GM19463 (cell line): ENCODE measurements around the gene PIK3R1.
A peak's percentile ranks its signal among the peaks of the same experiment; 100 is the strongest.

Experiments
- ATAC-seq: cut with Tn5 transposase; IDR thresholded peaks from one replicate; pipeline ENCODE4 v1.9.1; 2021; ENCODE audit warnings: mild to moderate bottlenecking, moderate library complexity; ENCODE audit not compliant: unreplicated experiment

Gene PIK3R1

GRCh38 chr5:68267066-68267465, 51.5 kb downstream of the PIK3R1 start:
- ATAC-seq: no peak

DNA sequence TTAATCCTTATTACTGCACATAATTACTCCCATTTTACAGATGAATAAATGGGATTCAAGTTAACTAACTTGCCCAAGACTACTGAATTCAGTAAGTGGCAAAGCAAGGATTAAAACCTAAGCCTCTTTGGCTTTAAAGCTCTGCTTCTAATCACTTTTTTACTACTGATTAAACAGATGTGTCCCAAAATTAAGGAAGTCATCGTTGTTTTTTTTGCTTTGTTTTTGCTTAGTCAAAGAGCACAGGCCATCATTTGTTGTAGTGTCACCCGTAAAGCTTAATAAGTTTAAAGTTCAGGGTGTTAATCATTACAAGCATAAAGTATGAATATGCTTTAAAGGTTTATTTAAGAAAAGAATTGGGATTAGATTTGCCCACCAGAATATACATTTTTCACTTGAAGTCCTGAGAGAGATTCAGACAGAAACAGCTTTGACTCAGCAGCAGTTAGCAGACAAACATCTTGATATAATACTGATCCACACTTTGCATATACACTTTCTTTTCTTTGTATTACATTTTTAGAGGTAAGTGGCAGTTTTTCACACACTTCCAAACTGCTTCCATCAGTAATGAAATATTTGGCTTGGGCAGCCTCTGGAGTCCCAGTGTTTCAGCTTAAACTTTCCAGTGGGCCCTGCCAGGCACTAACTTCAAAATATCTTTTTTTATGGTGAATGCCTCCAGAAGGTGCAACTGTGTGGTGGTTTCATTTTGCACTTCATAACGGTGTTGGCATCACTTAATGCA, 52.7 kb downstream of the PIK3R1 start:
- no peak for ATAC-seq

GRCh38 chr5:68268852-68269130, 53.2 kb downstream of the PIK3R1 start:
- ATAC-seq: no peak

DNA sequence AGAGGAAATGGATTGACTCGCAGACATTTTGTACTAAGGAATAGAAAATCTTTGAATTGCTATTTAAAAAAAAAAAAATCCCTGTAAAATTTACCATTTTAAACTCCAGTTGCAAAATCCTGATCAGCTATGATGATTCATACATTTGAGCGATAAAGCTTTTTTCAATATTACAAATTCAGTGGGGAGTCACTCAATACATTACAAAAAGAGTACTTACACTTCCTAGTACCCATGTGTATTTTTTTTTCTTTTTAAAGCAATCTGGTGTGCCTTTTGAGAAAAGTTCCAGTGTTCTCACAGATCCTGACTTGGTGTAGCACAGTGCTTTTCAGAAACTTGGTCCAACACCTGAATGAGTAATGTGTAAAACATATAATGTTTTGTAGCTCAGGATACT, 54.3 kb downstream of the PIK3R1 start:
- no peak for ATAC-seq

- ATAC-seq: no peak
Measured at GRCh38 chr5:68270399-68270975, 54.9 kb downstream of the PIK3R1 start.

DNA sequence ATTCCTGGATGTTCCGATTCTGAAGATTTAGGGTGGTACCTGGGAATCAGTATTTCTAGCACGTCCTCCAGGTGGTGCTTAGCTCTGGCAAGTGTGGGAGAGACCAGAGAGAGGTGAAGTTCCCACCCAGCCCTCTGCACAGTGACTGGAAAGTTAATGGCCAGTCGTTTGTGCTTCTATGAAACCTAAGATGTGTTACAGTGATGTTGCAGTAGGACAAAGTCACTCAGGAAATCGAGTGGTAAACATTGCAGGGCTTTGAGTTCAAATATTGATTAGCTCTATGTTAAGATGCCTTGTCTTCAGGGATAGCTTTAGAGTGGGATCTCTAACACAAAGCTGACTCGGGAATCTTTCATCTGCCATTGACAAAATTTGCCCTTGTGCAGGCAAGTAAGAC, 55.6 kb downstream of the PIK3R1 start:
- no peak for ATAC-seq

GRCh38 chr5:68272289-68272688, 56.7 kb downstream of the PIK3R1 start:
- ATAC-seq: no peak

DNA sequence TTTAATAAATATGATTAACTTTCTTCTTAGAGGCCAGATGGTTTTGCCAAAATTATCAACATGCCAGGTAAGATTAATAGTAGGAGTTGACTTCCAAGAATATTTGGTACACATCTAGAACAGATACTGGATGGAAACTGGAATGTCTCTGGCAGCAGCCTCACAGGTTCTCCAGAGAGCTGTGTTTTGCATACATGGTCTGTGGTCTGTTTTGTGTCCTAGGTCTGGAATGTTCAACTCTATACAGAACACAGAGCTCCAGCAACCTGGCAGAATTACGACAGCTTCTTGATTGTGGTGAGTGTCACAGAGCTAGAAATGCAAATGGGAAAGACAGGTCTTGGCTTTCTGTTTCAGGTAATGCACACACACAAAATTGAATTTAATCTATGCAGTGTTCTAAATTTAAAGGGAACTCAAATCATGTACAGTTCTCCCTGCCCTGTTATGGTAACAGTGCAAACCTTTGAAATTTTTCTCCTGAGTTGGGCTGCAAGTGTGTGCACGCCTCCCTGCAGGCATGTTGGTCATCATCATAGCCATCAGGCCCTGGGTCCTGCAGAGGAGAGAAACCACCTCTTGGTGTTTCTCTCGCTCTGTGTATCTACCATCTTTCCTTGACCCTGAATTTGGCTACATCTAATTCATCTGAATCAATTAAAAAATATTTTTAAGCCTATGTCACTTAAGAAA, 58.3 kb downstream of the PIK3R1 start:
- peak; percentile 50 for ATAC-seq

DNA sequence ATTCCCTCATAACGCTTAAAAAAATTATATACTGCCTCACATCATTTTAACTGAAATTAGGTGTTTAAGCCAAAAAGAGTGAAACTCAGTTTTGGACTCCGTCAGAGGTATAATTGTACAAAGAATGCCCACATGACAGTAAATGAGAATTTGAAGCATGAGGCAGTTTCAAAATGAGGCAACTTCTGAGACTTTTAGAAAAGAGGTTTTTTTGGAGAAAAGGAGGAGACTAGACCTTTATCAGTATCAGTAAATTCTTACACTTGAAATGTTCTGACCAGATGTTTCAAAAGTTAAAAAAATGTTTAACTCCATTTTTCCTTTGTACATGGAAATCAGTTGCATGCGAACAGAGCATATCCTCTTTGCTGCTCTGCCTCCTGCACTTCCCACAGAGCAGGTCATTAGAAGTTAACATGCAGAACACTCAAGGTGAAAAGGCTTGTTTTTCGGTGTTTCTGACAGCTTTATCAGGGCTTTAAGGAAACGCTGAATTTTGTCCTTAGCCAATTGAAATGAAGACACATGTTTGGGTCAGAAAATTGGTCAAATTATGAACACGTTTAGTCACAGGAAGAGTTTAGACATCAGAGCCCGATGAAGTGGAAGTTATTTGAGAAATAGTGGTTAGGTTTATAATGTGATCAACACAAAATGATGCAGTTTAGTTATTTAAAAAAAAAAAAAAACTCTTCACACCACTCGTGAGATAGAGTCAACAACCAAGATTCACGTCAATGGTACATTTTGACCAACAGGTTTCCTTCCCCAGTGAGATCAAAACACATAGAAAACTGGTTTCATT, 59.5 kb downstream of the PIK3R1 start:
- ATAC-seq: peak; percentile 53

DNA sequence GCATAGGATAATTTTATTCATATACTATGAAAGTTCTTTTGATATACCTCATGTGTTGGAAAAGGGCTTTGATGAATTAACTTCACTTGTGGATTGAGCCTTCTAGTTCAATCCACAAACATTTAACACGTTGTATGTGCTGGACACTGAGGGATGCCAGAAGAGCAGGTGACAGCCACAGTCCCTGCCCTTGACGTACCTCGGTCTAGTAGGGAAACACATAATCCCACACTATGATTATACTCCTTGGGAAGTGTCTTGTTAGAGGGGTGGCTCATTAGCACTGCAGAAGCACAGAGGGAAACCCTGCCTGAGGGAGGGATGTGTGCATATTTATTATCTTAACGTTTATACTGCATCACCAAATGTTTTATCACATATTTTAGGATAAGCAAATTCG, 61.2 kb downstream of the PIK3R1 start:
- no peak for ATAC-seq

DNA sequence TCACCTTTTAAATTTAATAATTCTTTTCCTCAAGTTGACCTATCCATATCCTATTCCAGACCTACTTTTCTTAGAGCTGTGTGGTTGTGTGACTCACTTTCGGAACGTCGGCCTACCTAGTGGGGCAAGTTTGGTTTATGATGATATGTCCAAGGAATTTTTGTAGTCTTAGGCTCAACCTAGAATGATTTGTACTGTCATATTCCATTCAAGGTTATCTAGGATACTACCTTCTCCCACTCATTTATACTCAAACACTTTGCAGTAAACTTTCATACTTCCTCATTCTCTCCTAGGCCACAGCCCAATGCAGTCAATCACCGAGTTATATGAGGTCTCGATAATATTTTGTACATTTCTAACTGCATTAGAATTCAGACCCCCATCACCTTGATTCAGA, 61.9 kb downstream of the PIK3R1 start:
- ATAC-seq: no peak

GRCh38 chr5:68279984-68280383, 64.4 kb downstream of the PIK3R1 start:
- ATAC-seq: no peak

- ATAC-seq: no peak
Measured at GRCh38 chr5:68282001-68282400, 66.4 kb downstream of the PIK3R1 start.

GRCh38 chr5:68283766-68284165, 68.2 kb downstream of the PIK3R1 start:
- no peak for ATAC-seq

- ATAC-seq: peak; percentile 28
Measured at GRCh38 chr5:68285075-68285840, 69.7 kb downstream of the PIK3R1 start.

DNA sequence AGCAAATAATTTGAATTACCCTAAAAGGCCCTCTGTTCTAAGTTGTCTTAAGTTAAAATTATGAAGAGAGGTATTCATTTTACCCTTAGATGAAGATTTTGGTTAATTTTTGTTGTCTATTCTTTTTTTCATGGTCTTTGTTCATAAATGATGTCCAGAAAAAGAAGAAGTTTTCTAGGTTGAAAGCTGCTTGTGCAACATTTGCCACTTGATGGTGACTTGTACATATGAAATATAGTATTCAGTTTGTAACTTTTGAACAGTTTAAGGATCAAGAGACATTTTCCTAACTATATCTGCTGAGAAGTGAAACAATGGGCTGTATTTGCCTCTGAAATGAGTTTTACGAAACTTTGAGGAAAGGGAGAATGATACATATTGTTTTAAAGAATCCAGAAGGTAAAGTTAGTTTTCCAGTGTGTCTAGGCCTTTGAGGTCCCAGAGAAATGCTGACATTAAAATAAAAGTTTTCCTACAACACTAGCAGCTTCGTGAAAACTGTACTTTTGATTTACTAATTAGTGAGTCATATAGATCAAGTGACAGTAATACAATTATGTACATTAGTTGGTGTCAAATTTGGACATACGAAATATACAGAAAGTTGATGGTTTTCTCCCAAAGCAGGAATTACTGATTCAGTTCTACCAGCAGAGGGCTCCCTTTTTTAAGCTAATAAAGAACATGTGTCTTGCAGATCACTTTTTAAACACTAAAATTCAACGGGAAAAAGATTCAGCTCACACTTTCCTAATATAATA, 70.5 kb downstream of the PIK3R1 start:
- no peak for ATAC-seq

GRCh38 chr5:68286612-68286912, 71.0 kb downstream of the PIK3R1 start:
- ATAC-seq: no peak

GRCh38 chr5:68287631-68287975, 72.0 kb downstream of the PIK3R1 start:
- no peak for ATAC-seq

DNA sequence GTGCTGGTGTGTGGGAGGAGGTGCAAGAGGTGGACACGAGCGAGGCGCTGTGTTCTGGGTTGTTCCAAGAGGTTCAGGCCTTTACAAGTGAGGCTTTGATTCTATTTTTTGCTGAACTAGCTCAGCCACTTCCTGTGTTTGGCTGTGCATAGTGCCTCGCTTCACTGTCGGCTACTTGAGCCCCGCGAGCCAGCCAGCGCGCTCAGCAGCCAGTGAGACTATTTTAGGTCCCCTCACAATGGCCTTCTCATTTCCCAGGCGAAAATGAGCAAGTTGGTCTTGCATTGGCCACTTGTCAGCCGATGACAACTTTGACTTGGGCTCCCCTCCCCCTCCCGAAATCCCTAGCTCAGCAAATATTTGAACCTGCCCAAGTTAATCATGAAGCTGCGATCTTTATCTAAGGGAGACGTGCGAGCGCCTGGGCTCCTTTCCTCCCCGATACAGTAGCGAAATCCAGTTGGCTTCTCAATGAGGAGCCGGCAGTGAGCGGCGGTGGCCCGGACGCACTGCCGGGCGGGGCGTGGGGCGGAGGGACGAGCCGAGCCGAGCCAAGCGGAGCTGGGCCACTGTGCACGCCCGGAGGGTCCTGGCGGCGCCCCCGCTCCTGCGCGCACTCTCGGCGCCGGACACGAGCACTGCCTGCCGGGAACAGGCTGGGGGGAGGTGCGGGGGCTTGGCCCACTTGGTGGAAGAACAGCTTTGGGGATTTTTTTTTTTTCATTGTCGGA, 72.6 kb downstream of the PIK3R1 start:
- peak; percentile 74 for ATAC-seq

DNA sequence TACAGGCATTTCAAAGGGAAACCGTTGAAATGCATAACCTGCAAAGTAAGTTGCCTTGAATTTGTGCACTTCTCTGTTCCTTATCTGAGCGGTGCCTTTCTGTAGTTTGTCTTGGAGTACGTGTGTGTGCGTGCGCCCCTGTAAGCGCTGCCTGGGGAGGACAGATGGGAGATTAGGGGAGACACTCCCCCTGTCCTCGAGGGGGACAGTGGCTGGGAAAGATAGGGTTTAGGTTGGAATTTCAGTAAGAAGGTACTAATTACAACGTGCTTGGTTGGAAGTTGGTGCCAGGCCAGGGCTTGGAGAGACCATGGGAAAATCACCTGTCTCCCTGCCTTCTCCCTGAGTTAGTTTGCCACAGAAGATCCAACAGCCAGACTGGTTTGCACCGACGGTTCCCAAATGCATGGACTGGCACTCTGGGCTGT, 73.2 kb downstream of the PIK3R1 start:
- peak; percentile 2 for ATAC-seq
